GM18861 (cell line): Measurements from ENCODE around the gene BICDL1.

Experiments
- ATAC-seq: cut with Tn5 transposase; IDR thresholded peaks from one replicate; pipeline ENCODE4 v1.9.1; 2021; ENCODE audit not compliant: unreplicated experiment

BICDL1 gene

DNA sequence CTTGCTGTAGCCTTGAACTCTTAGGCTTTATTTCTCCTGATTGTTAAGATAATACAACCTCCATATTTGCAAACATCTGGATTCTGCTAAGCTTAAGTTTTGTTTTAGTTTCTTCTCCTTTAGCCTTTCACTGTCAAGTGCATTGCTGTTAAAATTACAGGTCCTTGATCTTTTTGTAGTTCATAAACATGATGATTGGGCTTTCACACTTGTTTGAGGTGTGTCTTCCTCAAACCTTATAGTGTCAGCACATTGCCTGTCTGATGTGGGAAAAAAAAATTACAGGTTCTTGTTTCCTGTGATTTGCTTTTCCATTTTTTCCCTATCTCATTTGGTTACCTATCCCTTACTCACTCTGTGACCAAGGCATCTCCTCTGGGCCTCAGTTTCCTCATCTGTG lies 59.2 kb downstream of the BICDL1 start:
- ATAC-seq, result no peak

- ATAC-seq, result no peak
Observed at GRCh38 chr12:120049426-120049825, 60.4 kb downstream of the BICDL1 start.

GRCh38 chr12:120051535-120051934 lies 62.5 kb downstream of the BICDL1 start:
- no peak for ATAC-seq

GRCh38 chr12:120054293-120054692 lies 65.3 kb downstream of the BICDL1 start:
- no peak for ATAC-seq

DNA sequence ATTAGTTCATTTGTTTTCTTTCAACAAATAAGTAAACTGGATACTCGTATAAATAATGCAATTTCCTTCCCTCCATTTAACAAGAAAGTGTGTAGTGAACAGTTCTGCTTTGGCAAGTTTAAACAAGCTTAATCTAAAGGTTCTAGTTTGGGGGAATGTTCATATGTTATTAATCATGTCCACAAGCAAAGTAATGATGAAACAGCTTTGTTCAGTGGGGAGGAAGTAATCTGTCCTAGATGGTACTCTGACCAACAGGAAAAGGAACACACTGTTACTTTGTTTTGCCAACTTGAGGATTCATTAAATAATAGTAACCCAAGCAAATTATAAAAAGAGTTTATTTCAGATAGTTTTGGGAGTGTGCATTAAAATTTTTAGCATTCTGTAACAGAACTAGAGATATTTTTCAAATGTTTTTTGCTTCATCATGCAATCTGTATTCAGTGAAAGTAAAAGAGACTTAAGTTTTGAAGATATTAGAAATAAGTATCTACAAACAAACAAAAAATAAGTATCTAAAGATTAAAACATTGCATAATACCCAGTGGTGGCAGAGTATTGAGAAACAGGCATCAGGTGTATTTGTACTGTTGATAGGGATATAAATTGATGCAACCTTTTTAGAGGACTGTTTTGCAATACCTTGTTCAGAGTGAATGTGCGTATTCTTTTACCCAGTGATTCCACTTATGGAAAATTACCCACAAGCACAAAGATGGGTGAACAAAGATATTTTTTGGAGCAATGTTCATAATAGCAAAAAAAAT lies 66.4 kb downstream of the BICDL1 start:
- ATAC-seq, result no peak

- ATAC-seq, result no peak
Observed at GRCh38 chr12:120056739-120057138, 67.7 kb downstream of the BICDL1 start.

- no peak for ATAC-seq
Observed at GRCh38 chr12:120060196-120060595, 71.2 kb downstream of the BICDL1 start.

GRCh38 chr12:120060717-120061116 lies 71.7 kb downstream of the BICDL1 start:
- ATAC-seq, result no peak

- no peak for ATAC-seq
Observed at GRCh38 chr12:120061575-120062214, 72.7 kb downstream of the BICDL1 start.

- no peak for ATAC-seq
Observed at GRCh38 chr12:120062976-120063579, 74.0 kb downstream of the BICDL1 start.

DNA sequence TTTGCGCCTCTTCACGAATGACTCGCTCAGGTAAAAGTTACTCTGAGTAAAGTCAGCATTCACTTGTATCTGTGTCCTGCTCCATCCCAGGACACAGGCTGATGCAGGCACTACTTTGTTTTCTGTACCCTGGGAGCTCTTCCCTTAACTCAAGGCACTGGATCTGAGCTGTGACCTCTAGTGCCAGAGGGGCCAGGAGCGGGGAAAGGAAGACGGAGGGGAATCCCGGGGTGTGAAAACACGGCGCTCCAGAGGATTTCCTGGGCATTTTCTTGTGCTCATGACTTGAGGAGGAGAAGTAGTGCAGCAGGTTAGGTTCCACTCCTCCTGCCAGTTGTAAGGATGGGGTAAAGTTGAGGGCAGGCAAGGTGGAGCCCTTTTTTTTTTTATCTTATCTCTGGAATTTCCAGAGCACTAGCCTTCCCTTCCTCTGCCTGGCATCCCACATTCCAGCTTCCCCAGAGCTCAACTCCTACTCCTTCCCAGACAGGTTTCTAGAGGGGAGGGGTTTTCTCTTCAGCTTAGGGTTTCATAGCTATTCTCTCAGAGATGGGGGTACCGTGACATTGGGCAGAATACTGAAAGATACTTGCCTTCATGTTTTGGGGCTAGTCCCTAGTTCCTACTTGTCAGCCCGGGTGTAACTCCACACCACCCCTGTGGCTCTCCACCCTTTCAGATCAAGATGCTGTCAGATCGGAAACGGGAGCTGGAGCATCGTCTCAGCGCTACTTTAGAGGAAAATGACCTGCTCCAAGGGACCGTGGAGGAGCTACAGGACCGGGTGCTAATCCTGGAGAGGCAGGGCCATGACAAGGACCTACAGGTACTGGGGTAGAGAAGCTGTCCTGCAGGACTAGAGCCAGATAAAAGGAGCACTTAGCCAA lies 75.3 kb downstream of the BICDL1 start:
- no peak for ATAC-seq

- no peak for ATAC-seq
Observed at GRCh38 chr12:120065472-120065871, 76.4 kb downstream of the BICDL1 start.

GRCh38 chr12:120066341-120066740 lies 77.3 kb downstream of the BICDL1 start:
- ATAC-seq, result no peak

DNA sequence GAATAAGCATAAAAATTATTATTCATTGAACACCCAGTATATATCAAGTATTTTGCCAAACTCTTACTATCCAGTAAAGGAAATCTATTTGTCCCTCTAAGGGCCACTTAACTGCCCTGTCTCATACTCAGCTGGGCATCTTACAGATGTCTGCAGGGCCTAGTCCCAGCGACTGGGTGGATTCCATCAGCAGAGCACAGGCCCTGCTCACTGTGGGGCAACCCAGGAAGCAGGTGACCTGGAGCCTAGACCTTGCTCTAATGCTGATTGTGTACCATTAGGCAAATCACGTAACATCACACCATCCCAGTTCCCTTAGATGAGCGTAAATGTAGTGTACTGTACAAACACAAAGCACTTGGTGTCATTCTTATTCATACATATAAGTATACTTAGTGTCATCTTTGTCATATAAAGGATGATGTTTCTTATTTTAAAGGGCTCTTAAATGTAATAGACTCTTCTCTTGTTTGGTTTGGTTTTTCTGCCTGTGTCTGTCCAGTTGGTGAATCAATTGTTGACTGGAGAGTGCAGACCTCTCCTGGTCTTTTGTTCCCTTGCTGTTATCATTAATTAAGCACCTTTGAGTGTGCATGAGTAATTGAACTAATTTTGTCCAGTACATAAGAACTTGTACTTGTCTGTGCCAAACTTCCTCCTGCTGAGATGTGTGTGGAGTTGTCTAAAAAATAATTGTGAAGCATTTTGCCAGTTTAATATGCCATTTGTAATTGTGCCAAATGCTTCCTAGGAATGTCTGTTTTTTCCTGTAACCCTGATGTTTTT lies 78.2 kb downstream of the BICDL1 start:
- ATAC-seq, result no peak

DNA sequence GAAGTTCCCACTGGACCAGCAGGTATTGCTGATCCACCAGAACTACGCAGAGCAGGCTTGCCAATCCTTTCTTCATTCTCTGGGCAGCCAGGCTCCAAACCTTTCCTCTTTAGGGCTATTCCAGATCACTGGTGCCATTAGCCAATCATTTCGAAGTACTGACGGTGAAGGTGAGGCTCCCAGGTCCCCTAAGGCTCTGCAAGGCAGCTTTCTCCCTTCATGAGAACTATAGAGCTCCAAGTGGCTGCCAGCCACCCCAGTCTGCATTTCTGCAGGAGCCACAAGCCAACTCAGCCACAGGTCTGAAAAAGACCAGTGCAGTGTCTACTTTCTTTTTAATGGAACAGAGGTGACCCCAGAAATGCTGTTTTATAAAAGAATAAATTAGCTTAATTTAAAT lies 78.9 kb downstream of the BICDL1 start:
- no peak for ATAC-seq

GRCh38 chr12:120069278-120069677 lies 80.2 kb downstream of the BICDL1 start:
- no peak for ATAC-seq

DNA sequence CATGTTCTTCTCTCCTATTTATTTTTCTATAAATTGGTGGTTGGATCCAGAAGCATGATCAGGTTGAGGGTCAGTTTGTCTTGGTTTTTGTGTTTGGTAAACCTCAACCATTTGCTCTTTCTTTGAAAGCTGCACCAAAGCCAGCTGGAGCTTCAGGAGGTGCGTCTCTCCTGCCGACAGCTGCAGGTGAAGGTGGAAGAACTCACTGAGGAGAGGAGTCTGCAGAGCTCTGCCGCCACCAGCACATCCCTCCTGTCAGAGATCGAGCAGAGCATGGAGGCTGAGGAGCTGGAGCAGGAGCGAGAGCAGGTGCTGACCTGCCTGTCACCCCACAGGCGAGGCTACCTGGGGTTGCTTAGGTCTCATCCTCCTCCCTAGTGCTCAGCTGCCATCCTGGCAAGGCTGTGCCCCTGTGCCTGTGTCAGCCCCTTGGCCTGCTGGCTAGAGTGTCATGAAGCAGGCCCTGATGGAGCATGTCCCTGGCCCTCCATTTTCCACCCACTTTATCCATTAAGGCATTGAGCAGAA lies 82.5 kb downstream of the BICDL1 start:
- ATAC-seq, result no peak

DNA sequence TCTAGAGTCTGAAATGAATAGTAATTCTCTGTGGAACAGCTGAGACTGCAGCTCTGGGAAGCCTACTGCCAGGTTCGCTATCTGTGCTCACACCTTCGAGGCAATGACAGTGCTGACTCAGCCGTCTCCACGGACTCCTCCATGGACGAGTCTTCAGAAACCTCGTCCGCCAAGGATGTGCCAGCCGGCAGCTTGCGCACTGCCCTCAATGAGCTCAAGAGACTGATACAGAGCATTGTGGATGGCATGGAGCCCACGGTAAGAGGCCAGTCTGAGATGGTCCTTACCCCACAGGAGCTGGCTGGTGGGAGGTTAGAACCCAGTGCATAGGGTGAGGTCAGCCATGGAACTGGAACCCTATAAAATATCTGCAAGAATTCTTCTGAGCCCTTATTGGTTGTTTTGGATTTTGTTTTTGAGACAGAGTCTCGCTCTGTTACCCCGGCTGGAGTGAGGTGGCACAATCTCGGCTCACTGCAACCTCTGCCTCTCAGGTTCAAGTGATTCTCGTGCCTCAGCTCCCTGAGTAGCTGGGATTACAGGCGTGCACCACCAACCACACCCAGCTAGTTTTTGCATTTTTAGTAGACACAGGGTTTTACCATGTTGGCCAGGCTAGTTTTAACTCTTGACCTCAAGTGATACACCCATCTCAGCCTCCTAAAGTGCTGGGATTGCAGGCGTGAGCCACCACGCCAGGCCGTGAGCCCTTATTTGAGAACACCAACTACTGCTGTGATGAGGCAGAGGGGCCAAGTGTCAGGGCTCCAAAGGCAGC lies 83.6 kb downstream of the BICDL1 start:
- no peak for ATAC-seq

- no peak for ATAC-seq
Observed at GRCh38 chr12:120075034-120075616, 86.1 kb downstream of the BICDL1 start.
